Keratinocyte (primary cell): ENCODE results near the gene LGR4. TPM values are rescaled to one million over a fixed set of nuclear protein-coding genes. Genes with fewer than 3 reads are reported as not detected.

Source experiments
- DNase-seq: peaks from one replicate; pipeline ENCODE4 v3.0.0-alpha.2; 2011; ENCODE audit warnings: low read depth, missing footprints, low spot score
- FAIRE-seq: peaks from 2 replicates; lab custom pipeline; 2011; peaks lifted over from hg19 to GRCh38; lab: Jason Lieb, UNC
- H2AFZ ChIP-seq: 2 replicates; pipeline ENCODE4 v1.6.0; 2012; ENCODE audit warnings: low read length, control low read depth, inconsistent platforms; ENCODE audit not compliant: control insufficient read depth
- H3K27ac ChIP-seq: 2 replicates; pipeline ENCODE4 v1.5.1; 2011; ENCODE audit warnings: low read length; ENCODE audit not compliant: control insufficient read depth, insufficient read depth
- H3K27me3 ChIP-seq: 3 replicates; pipeline ENCODE4 v1.6.0; 2011; ENCODE audit warnings: low read length; ENCODE audit not compliant: control insufficient read depth, insufficient read depth; ENCODE audit errors: extremely low read depth
- H3K36me3 ChIP-seq, 2 experiments: 2 replicates in 1 of 2; 3 replicates in 1 of 2; pipeline ENCODE4 v1.5.1; 2011; ENCODE audit warnings: low read length in 2 of 2, mild to moderate bottlenecking in 1 of 2; ENCODE audit not compliant: control insufficient read depth in 2 of 2, insufficient read depth in 2 of 2; ENCODE audit errors: extremely low read depth in 1 of 2
- H3K4me1 ChIP-seq: 3 replicates; pipeline ENCODE4 v1.5.1; 2011; ENCODE audit warnings: low read length; ENCODE audit not compliant: control insufficient read depth, insufficient read depth; ENCODE audit errors: extremely low read depth
- H3K4me2 ChIP-seq: 3 replicates; pipeline ENCODE4 v1.6.0; 2011; ENCODE audit warnings: low read depth, low read length; ENCODE audit not compliant: control insufficient read depth, insufficient read depth; ENCODE audit errors: extremely low read depth
- H3K4me3 ChIP-seq, 3 experiments: fragments of 200-600 bp in 1 of 3; sonication (generic) in 1 of 3; 2 replicates in 2 of 3; 3 replicates in 1 of 3; pipeline ENCODE4 v1.5.1; 2011 to 2016; ENCODE audit warnings: low read length in 3 of 3, mild to moderate bottlenecking in 3 of 3, control low read depth in 2 of 3, inconsistent platforms in 1 of 3, low read depth in 1 of 3, mixed read lengths in 1 of 3, mixed run types in 1 of 3, moderate library complexity in 1 of 3; ENCODE audit not compliant: control insufficient read depth in 2 of 3, insufficient read depth in 2 of 3; ENCODE audit errors: extremely low read depth in 1 of 3
- H3K79me2 ChIP-seq: 2 replicates; pipeline ENCODE4 v1.6.0; 2012; ENCODE audit warnings: low read length; ENCODE audit not compliant: control insufficient read depth, insufficient read depth
- H3K9ac ChIP-seq: 3 replicates; pipeline ENCODE4 v1.6.0; 2011; ENCODE audit warnings: low read length; ENCODE audit not compliant: control insufficient read depth, insufficient read depth; ENCODE audit errors: extremely low read depth
- H3K9me1 ChIP-seq: 3 replicates; pipeline ENCODE4 v1.6.0; 2011; ENCODE audit warnings: low read length; ENCODE audit not compliant: control insufficient read depth, insufficient read depth; ENCODE audit errors: extremely low read depth
- H3K9me3 ChIP-seq: 2 replicates; pipeline ENCODE4 v1.5.1; 2012; ENCODE audit warnings: low read depth, low read length; ENCODE audit not compliant: control insufficient read depth
- H4K20me1 ChIP-seq: 3 replicates; pipeline ENCODE4 v1.6.0; 2011; ENCODE audit warnings: low read length; ENCODE audit not compliant: control insufficient read depth, insufficient read depth; ENCODE audit errors: extremely low read depth
- EZH2 ChIP-seq: IDR thresholded peaks from one replicate; pipeline ENCODE4 v1.6.1; 2012; ENCODE audit warnings: inconsistent platforms, mild to moderate bottlenecking, low read length, moderate library complexity
- dilution Hi-C: fragments of 300-500 bp; cut with MboI; formaldehyde crosslinking; loops from one replicate; pipeline ENCODE4 v1.7.0; 2020; ENCODE audit warnings: low sequenced_read_pairs; ENCODE audit not compliant: extremely low pct_ligation_motif_present
- polyA plus RNA-seq, 5 experiments: library from polyadenylated mRNA; depleted of rRNA in 3 of 5; stranded (reverse) in 3 of 5; stranded (forward) in 1 of 5; unstranded in 1 of 5; fragments of >200 nt; gene quantifications; 1 replicate in 1 of 5; 2 replicates in 3 of 5; 3 replicates in 1 of 5; pipeline versions ENCODE4 v1.2.1 to v1.2.3, GENCODE V29; 2011 to 2012; ENCODE audit warnings: missing spikeins in 2 of 5, low read depth in 1 of 5, low replicate concordance in 1 of 5
- TF ChIP-seq, protein P1 (sequence below), 3 experiments: IDR thresholded peaks in 1 of 3; conservative IDR thresholded peaks in 1 of 3; optimal IDR thresholded peaks in 1 of 3; 2 replicates in 2 of 3; 3 replicates in 1 of 3; pipeline versions ENCODE3 to v1.5.1; 2011; ENCODE audit warnings: low read length in 3 of 3, mild to moderate bottlenecking in 3 of 3, moderate library complexity in 2 of 3, control low read depth in 1 of 3, inconsistent platforms in 1 of 3; ENCODE audit not compliant: insufficient read depth in 2 of 3; ENCODE audit errors: extremely low read depth in 1 of 3

Gene LGR4
- polyA plus RNA-seq, 1 donor (not counting 4 experiments of a cell fraction or from before 2014, with no cell fraction given), result 49.7 TPM

DNA sequence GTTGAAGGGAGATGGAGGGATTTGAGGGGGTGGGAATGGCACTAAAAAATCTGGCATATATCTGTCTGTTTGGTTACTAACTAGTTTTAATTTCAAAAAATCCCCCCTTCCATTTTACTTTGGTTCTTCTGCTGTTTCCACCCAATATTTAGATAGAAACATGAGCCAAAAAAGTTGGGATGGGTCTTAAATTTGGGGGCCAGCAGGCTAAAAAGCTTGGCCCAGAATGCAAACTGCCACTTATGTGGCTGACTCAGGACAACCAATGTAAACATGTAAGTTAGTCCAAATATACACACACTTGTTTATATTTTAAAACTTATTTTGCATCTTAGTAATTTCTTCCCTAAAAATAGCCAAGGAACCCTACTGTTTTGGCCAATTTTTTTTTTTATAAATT, 35.7 kb downstream of the LGR4 start:
- Histone ChIP-seq H3K27me3 (no peaks in the 10 kb centered on the region), H3K27ac (no peak overlapping the region), H3K36me3 (no peaks in the 10 kb centered on the region), H4K20me1 (no peaks in the 10 kb centered on the region), H3K4me1 (peaks cover 8% of the 10 kb centered on the region), H3K79me2 (peaks cover 90% of the 10 kb centered on the region), H3K4me2 (no peak overlapping the region), H2AFZ (no peak overlapping the region), H3K9me1 (no peaks in the 10 kb centered on the region), H3K9me3 (no peaks in the 10 kb centered on the region), H3K9ac (no peak overlapping the region), H3K4me3 (no peak overlapping the region)
- DNase-seq, result no peak
- dilution Hi-C loops, result no loop called here
- FAIRE-seq, result no peak
- TF ChIP-seq, protein P1, sequence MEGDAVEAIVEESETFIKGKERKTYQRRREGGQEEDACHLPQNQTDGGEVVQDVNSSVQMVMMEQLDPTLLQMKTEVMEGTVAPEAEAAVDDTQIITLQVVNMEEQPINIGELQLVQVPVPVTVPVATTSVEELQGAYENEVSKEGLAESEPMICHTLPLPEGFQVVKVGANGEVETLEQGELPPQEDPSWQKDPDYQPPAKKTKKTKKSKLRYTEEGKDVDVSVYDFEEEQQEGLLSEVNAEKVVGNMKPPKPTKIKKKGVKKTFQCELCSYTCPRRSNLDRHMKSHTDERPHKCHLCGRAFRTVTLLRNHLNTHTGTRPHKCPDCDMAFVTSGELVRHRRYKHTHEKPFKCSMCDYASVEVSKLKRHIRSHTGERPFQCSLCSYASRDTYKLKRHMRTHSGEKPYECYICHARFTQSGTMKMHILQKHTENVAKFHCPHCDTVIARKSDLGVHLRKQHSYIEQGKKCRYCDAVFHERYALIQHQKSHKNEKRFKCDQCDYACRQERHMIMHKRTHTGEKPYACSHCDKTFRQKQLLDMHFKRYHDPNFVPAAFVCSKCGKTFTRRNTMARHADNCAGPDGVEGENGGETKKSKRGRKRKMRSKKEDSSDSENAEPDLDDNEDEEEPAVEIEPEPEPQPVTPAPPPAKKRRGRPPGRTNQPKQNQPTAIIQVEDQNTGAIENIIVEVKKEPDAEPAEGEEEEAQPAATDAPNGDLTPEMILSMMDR (optimal IDR thresholded peaks at IDR 0.05 in 1 of 3, IDR thresholded peaks at IDR 0.05 in 1 of 3, conservative IDR thresholded peaks at IDR 0.05 in 1 of 3; ENCODE audit: extremely low read depth in 1 of 3, insufficient read depth in 2 of 3, low read length in 3 of 3), result no peak
- TF ChIP-seq EZH2, result no peak

DNA sequence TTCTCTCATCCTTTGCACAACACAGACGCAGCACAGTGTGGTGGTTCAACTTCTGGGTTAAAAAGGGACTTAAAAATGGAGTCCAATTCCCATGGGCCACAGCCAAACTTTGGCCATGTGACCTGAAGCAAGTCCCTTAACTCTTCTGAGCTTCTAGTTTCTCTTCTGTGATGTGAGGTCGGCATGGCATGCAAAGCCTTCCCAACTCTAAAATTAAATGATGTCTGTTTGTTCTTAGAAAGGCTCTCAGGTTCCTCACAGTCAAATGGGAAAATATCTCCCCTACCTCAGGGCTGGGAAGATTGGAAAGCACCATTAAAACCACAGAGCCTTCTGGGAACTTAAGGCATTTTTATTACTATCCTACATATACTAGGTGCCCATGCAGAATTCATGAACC, 38.8 kb downstream of the LGR4 start:
- Histone ChIP-seq H2AFZ (no peak overlapping the region), H3K36me3 (no peaks in the 10 kb centered on the region), H3K4me1 (peaks cover 37% of the 10 kb centered on the region), H3K27me3 (no peaks in the 10 kb centered on the region), H3K9me3 (no peaks in the 10 kb centered on the region), H4K20me1 (no peaks in the 10 kb centered on the region), H3K9me1 (no peaks in the 10 kb centered on the region), H3K27ac (no peak overlapping the region), H3K9ac (no peak overlapping the region), H3K4me2 (no peak overlapping the region), H3K4me3 (no peak overlapping the region), H3K79me2 (peaks cover 72% of the 10 kb centered on the region)
- dilution Hi-C loops, result no loop called here
- DNase-seq (no peak), FAIRE-seq (no peak)
- TF ChIP-seq, protein P1 (optimal IDR thresholded peaks at IDR 0.05 in 1 of 3, IDR thresholded peaks at IDR 0.05 in 1 of 3, conservative IDR thresholded peaks at IDR 0.05 in 1 of 3; ENCODE audit: extremely low read depth in 1 of 3, insufficient read depth in 2 of 3, low read length in 3 of 3), result no peak
- TF ChIP-seq EZH2, result no peak
